PC-9 (cell line): ENCODE data around the gene KDM4B.

Experiments
- CTCF ChIP-seq: fragments of 200-600 bp; sonication (generic); conservative IDR thresholded peaks from 2 replicates; pipeline ENCODE4 v1.6.1; 2017; ENCODE audit warnings: mixed run types, antibody characterized with exemption, mild to moderate bottlenecking, moderate library complexity
- EZH2 ChIP-seq: fragments of 200-600 bp; sonication (generic); IDR thresholded peaks from 2 replicates; pipeline ENCODE4 v1.8.0; 2017; ENCODE audit warnings: antibody characterized with exemption, low read depth

- TF ChIP-seq CTCF (no peak), EZH2 (no peak)
Measured at GRCh38 chr19:5154799-5155426, 186.0 kb downstream of the KDM4B start.
